Breast epithelium (tissue), 4 donors: Measurements from ENCODE around the gene SEC61A2. TPM values are rescaled to one million over a fixed set of nuclear protein-coding genes. Genes with fewer than 3 reads are reported as not detected.

ENCODE experiments used
- DNase-seq, 2 donors: peaks; one replicate each; pipeline ENCODE4 v3.0.0-alpha.2; 2019; ENCODE audit warnings: low spot score in 2 of 2
- H3K27ac ChIP-seq, 2 donors: fragments of 200-600 bp; sonication (generic) in 1 of 2; one replicate each; pipeline ENCODE4 v1.5.1; 2016 to 2019; ENCODE audit warnings: mild to moderate bottlenecking in 1 of 2
- H3K27me3 ChIP-seq, 2 donors: fragments of 200-600 bp; sonication (generic) in 1 of 2; one replicate each; pipeline versions ENCODE4 v1.5.1 to v1.6.0; 2017 to 2019; ENCODE audit warnings: control low read depth in 1 of 2, mild to moderate bottlenecking in 1 of 2
- H3K36me3 ChIP-seq: fragments of 200-600 bp; one replicate; pipeline ENCODE4 v1.5.1; 2019
- H3K4me1 ChIP-seq, 2 donors: fragments of 200-600 bp; sonication (generic); one replicate each; pipeline ENCODE4 v1.5.1; 2016 to 2019; ENCODE audit warnings: control low read depth in 1 of 2
- H3K4me3 ChIP-seq, 3 donors: fragments of 200-600 bp; sonication (generic); 1 replicate in 2 of 3; 2 replicates in 1 of 3; pipeline ENCODE4 v1.5.1; 2016 to 2019; ENCODE audit warnings: mild to moderate bottlenecking in 3 of 3, moderate library complexity in 2 of 3
- H3K9me3 ChIP-seq, 2 donors: fragments of 200-600 bp; sonication (generic) in 1 of 2; one replicate each; pipeline ENCODE4 v1.5.1; 2016 to 2019; ENCODE audit warnings: control low read depth in 1 of 2
- CTCF ChIP-seq, 3 donors: fragments of 450-650 bp; IDR thresholded peaks; one replicate each; pipeline ENCODE4 v1.5.1; 2016 to 2017; ENCODE audit warnings: antibody characterized with exemption in 3 of 3, mild to moderate bottlenecking in 3 of 3, moderate library complexity in 3 of 3
- POLR2A ChIP-seq: fragments of 450-650 bp; IDR thresholded peaks from one replicate; pipeline ENCODE4 v1.6.1; 2016; ENCODE audit warnings: antibody characterized with exemption, mild to moderate bottlenecking, moderate library complexity
- POLR2AphosphoS5 ChIP-seq, 3 donors: sonication (generic); formaldehyde crosslinking; IDR thresholded peaks; one replicate each; pipeline ENCODE4 v1.6.1; 2017; ENCODE audit warnings: antibody characterized with exemption in 3 of 3
- intact Hi-C: fragments of 100-400 bp; cut with DNase I; formaldehyde crosslinking; loops from one replicate; pipeline ENCODE4 v1.15.1; 2023; ENCODE audit warnings: low total_unique reads
- total RNA-seq, 3 donors: library from RNA; depleted of rRNA; stranded (reverse); fragments of >200 nt; gene quantifications; one replicate each; pipeline ENCODE4 v1.1.0, GENCODE V29; 2016

SEC61A2 gene
- total RNA-seq, 3 donors from 2014 or later: 6.2 to 15.7 (median 10.2) TPM

- Histone ChIP-seq H3K4me1 (no peaks in the 10 kb centered on the region), H3K27ac (no peak overlapping the region), H3K9me3 (no peaks in the 10 kb centered on the region), H3K27me3 (no peaks in the 10 kb centered on the region), H3K36me3 (no peaks in the 10 kb centered on the region), H3K4me3 (no peak overlapping the region)
- intact Hi-C loops: no loop called here
- DNase-seq: no peak
- TF ChIP-seq POLR2AphosphoS5 (IDR thresholded peaks at IDR 0.05) (no peak), CTCF (IDR thresholded peaks at IDR 0.05) (no peak), POLR2A (no peak)
Observed at GRCh38 chr10:12177642-12178041, 48.2 kb downstream of the SEC61A2 start.

- intact Hi-C loops: no loop called here
- no peak for DNase-seq
- Histone ChIP-seq H3K4me1 (no peaks in the 10 kb centered on the region), H3K9me3 (no peaks in the 10 kb centered on the region), H3K27me3 (no peaks in the 10 kb centered on the region), H3K4me3 (no peak overlapping the region), H3K27ac (no peak overlapping the region), H3K36me3 (peaks cover 6% of the 10 kb centered on the region)
- TF ChIP-seq POLR2A: no peak
- TF ChIP-seq CTCF (IDR thresholded peaks at IDR 0.05): no peak
- TF ChIP-seq POLR2AphosphoS5 (IDR thresholded peaks at IDR 0.05): no peak
Observed at GRCh38 chr10:12179606-12180170, 50.2 kb downstream of the SEC61A2 start.

GRCh38 chr10:12180221-12180974, 50.9 kb downstream of the SEC61A2 start:
- Histone ChIP-seq H3K9me3 (no peaks in the 10 kb centered on the region), H3K27ac (no peak overlapping the region), H3K4me1 (no peaks in the 10 kb centered on the region), H3K36me3 (peaks cover 6% of the 10 kb centered on the region), H3K4me3 (no peak overlapping the region), H3K27me3 (no peaks in the 10 kb centered on the region)
- intact Hi-C loops: no loop called here
- no peak for DNase-seq
- TF ChIP-seq CTCF (IDR thresholded peaks at IDR 0.05) (no peak), POLR2AphosphoS5 (IDR thresholded peaks at IDR 0.05) (no peak), POLR2A (no peak)

GRCh38 chr10:12181065-12181775, 51.7 kb downstream of the SEC61A2 start:
- Histone ChIP-seq H3K27ac (no peak overlapping the region), H3K9me3 (no peaks in the 10 kb centered on the region), H3K27me3 (no peaks in the 10 kb centered on the region), H3K36me3 (peaks cover 6% of the 10 kb centered on the region), H3K4me3 (no peak overlapping the region), H3K4me1 (no peaks in the 10 kb centered on the region)
- TF ChIP-seq POLR2A (no peak), CTCF (IDR thresholded peaks at IDR 0.05) (no peak), POLR2AphosphoS5 (IDR thresholded peaks at IDR 0.05) (no peak)
- intact Hi-C loops: no loop called here
- no peak for DNase-seq

GRCh38 chr10:12184165-12184564, 54.7 kb downstream of the SEC61A2 start:
- no peak overlapping the region for H3K27ac ChIP-seq
- peaks cover 6% of the 10 kb centered on the region for H3K36me3 ChIP-seq
- no peak overlapping the region for H3K4me3 ChIP-seq
- H3K4me1 ChIP-seq: no peaks in the 10 kb centered on the region
- TF ChIP-seq POLR2AphosphoS5 (IDR thresholded peaks at IDR 0.05): no peak
- no peak for TF ChIP-seq CTCF (IDR thresholded peaks at IDR 0.05)
- TF ChIP-seq POLR2A: no peak
- H3K9me3 ChIP-seq: no peaks in the 10 kb centered on the region
- H3K27me3 ChIP-seq: no peaks in the 10 kb centered on the region
- DNase-seq: no peak
- intact Hi-C loops: no loop called here
